SIG-M5 treated with dmso at 0.1 percent for 504 hours (cell line): ENCODE results near the gene ZNF414.
"Not testable (repeated sequence)": the region's sequence is repeated elsewhere in the genome, so short reads cannot be mapped to it uniquely, and the experiment has no call there.

ENCODE experiments used
- DNase-seq: peaks from one replicate; lab custom pipeline; 2025; ENCODE audit not compliant: unreplicated experiment; lab: John Stamatoyannopoulos, UW

ZNF414 gene

GRCh38 chr19:8513687-8514504 lies at the start of gene ZNF414:
Gene ZNF414, minus strand, starts transcription at chr19:8514167. Its CDS starts 121 bp downstream, at chr19:8514046.
- DNase-seq: peak; percentile 92

DNA sequence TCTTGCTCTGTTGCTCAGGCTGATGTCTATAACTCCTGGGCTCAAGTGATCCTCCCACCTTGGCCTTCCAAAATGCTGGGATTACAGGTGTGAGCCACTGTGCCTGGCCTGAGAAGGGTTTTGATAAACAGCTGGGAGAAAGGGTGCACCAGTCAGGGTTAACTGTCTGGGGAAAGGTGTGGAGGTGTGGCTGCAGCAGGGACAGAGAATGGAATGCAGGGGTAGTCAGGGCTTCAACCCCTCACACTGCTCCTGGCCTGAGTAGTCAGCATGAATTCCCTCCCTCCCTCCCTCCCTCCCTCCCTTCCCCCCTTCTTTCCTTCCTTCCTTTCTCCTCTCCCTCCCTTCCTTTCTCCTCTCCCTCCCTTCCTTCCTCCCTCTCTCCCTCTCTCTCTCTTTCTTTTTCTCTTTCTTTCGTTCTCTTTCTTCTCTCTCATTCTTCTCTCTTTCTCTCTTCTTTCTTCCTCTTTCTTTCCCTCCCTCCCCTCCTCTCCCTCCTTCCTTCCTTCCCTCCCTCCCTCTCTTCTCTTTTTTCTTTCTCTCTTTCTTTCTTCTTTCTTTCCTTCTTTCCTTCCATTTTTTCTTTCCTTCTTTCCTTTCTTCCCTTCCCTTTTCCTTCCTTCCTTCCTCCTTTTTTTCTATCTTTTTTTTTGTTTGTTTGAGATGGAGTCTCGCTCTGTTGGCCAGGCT lies 47.3 kb upstream of the ZNF414 start:
- DNase-seq: no peak

DNA sequence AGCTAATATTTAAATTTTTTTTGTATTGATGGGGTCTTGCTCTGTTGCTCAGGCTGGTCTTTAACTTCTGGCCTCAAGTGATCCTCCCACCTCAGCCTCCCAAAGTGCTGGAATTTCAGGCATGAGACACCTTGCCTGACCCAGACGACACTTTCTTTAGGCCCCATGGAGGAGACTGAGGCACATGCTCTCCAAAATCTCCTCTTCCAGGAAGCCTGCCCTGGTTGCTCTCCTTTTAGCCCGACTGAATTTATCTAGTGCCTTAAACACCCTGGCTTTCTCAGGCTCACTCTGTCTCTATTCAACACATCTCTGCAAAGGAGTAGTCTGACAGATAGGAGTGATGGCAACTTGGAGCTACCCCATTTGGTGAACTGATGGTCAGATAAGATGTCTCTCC lies 44.4 kb upstream of the ZNF414 start:
- DNase-seq: no peak

DNA sequence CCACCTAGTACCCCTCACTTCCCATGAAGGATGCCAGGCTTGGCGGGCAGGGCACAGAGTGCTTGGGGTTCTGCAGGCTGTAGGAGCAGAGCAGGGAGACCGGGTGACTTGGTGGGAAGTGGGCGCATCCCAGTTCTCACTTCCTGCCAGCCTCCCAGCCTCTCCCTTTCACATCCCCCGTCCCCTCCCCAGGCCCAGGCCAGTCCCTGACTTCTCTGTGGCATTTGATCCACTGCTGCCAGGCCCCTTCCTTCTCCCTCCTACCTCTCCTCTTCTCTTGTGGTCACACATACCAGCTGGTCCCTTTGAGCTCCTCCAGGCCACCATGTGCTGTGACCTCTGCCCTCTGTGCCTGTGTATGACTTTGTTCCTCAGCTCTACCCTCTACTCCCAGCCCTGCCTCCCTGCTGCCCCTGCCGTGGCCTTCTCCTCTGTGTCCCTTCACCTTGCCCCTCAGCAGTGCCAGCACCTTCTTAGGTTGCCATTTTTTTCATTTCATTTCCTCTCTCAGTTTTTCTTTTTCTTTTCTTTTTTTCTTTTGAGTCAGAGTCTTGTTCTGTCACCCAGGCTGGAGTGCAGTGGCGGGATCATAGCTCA lies 43.8 kb upstream of the ZNF414 start:
- no peak for DNase-seq

- DNase-seq: not testable (repeated sequence)
Measured at GRCh38 chr19:8553729-8554128, 39.8 kb upstream of the ZNF414 start.

- DNase-seq: no peak
Measured at GRCh38 chr19:8552810-8553209, 38.8 kb upstream of the ZNF414 start.

GRCh38 chr19:8550070-8550469 lies 36.1 kb upstream of the ZNF414 start:
- no peak for DNase-seq

DNA sequence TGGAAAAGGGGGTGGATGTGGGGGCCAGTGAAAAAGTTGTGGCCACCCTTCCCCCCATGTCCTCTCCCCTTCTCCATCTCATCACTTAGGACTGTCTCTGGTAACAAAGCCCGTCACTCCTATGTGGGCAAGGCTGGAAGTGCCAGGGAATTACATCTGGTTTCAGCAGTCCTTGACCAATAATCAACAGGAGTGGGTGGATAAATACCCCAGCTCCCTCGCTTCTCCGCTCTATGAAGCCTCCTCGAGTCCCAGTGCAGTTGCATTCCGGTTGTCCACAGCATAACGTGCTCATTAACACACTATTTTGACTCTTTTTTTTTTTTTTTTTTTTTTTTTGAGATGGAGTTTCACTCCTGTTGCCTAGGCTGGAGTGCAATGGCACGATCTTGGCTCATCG lies 31.8 kb upstream of the ZNF414 start:
- DNase-seq: no peak

GRCh38 chr19:8544168-8544567 lies 30.2 kb upstream of the ZNF414 start:
- DNase-seq: no peak

GRCh38 chr19:8539621-8540149 lies 25.7 kb upstream of the ZNF414 start:
- no peak for DNase-seq

- DNase-seq: no peak
Measured at GRCh38 chr19:8537099-8537498, 23.1 kb upstream of the ZNF414 start.

GRCh38 chr19:8536282-8536681 lies 22.3 kb upstream of the ZNF414 start:
- no peak for DNase-seq

DNA sequence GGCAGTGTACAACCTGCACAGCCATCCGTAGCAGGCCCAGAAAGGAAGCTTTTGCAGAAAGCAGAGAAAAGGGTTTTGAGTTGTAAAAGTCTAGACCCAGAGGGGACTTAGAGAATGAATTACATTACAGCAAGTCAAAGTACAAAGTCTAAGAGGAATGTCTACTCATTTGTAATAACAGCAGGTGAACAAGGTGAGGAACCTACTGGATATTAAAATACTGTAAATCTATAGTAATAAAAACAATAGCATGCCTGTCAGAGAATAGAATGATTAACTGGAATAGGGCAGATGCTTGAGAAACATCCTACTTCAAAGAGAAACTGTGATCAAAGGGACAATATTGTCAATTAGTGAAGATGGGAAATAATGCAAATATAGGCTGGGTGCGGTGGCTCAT lies 18.3 kb upstream of the ZNF414 start:
- no peak for DNase-seq

DNA sequence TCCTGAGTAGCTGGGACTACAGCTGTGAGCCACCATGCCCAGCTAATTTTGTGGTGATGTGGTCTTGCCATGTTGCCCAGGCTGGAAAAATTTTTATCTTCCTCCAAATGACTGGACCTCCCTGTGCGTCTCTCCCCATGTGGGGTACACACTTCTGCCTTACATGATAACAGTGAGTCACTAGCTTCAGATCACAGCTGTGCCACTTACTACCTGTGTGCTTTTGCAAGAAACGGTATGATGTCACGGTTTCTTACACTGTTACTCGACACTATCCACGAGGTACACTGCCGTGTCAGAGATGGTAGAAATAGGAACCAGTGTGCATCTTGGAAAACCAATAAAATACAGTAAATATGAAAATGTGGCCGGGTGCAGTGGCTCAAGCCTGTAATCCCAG lies 17.5 kb upstream of the ZNF414 start:
- no peak for DNase-seq

DNA sequence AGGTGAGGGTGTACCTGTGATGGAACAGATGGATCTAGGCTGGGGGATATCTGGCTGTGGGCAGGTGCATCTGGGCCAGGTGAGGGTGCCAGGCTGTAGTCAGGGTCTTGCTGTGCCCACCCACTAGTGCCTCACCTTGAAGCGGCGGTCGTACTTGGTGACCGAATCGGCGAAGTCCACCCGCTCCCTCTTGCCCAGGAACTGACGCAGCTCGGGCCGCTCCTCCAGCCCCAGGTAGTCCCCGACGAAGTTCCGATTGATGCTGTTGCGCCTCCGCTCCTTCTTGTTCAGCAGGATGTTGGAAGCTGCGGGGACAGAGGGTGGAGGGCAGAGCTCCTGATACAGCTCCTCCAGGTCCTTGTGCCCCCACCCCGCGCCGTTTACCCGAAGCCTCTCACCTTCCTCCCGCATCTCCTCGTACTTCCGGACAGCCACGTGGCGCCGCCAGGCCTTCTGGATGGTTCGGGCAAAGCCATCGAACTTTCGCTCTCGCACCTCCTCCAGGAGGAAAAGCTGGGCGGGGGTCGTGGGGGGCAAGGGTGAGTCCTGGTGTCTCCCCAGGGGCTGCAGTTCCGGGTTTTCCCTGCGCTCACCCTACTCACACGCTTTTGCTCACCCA lies 16.2 kb upstream of the ZNF414 start:
- no peak for DNase-seq

DNA sequence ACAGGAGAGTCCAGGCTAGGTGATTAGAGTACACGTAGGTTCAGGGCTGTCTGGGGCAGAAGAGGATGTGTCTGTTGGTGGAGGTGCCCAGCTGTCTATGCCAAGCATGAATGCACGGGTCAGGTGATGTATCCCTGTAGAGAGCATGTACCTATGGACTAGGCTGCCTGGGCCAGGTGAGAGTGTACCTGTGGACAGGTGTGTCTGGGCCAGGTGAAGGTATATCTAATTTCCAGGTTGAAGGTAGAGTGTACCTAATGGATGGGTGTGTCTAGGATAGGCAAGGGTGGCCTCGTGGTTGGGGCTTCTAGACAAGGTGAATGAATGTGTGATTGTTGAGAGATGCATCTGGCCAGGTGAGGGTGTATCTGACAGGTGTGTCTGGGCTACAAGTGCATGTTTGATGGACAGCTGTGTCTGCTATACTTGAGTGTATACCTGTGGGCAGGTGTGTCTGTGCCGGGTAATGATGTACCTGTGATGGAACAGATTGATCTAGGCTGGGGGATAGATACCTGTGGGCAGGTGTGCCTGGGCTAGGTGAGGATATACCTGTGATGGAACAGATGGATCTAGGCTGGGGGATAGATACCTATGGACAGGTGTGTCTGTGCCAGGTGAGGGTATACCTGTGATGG lies 15.5 kb upstream of the ZNF414 start:
- DNase-seq: no peak

DNA sequence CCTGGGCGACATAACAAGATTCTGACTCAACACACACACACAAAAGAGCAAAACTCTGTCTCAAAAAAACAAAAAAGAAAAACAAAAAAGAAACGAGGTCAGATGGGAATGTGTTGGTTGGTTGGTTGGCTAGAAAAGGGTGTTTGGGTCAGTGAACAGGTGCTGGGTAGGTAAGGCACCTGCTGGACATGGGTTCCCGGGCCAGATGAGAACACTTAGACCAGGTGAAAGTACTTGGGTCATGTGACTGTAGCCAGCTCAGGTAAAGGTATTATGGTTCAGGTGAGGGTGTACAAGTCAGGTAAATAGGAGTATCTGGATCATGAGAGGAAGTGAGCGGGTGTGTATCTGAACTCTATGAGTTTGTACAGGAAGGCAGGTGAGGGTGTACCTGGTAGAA lies 14.5 kb upstream of the ZNF414 start:
- DNase-seq: no peak

- DNase-seq: no peak
Measured at GRCh38 chr19:8526345-8527091, 12.6 kb upstream of the ZNF414 start.

DNA sequence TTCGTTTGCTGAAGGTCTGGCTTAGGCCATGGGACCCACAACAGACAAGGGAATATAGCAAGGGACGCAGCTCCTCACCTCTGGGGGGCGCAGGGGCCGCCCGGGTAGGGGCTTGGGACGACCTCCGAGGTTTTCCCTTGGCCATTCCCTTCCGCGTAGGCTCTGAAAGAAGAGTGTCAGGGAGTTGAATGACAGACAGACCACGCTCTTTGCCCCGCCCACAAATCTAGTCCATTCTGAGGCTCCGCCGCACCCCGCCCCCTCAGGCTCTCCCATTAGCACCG lies 11.4 kb upstream of the ZNF414 start:
- DNase-seq: no peak

GRCh38 chr19:8519388-8519787 lies 5.4 kb upstream of the ZNF414 start:
- no peak for DNase-seq

GRCh38 chr19:8518536-8518935 lies 4.6 kb upstream of the ZNF414 start:
- DNase-seq: no peak
